ENCODE results near the gene MYOM3. TPM values are rescaled to one million over a fixed set of nuclear protein-coding genes. Genes with fewer than 3 reads are reported as not detected.

MYOM3 gene
- total and polyA plus RNA-seq, 2 of the 13 experiments (the other 11 are each of a cell fraction or from before 2014, with no cell fraction given), result 5.8 to 15.3 TPM

DNA sequence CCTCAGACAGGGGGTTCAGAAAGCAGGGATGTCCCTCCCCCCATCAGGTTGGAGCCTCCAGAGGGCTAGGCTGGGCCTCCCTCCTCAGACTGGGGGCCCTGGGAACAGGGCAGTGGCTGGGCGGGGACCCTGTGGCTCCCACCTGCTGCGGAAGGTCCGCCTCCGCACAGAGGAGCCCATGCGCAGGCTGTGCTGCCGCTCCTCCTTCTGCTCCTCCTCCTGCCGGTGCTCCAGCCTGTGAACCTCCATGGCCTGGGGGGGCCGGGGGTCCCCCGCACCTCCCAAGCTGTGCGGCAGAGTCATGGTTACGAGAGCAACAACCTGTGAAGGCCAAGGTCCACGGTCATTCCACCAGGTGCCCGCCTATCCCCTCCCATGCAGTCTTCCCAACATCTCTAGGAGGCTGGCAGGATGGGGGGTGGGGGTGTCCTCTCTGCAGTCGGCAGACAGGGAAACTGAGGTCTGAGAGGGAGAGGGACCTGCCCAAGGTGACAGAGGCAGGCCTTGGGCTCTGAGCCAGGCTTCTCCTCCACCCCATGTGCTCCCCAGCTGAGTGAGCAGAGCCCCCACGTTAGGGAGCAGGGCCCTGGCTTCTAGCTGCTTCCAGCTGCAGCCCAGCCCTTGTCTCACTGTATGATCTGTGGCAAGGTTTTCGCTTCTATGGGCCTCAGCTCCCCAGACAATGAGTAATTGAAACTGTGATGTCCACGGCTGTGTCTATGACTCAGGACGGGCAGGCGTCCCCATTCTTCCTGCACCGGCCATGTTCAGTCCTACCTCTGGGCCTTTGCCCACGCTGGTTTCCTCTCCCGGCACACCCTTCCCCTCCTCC is 3.4 kb downstream of the MYOM3 start (continued):
- TF ChIP-seq, protein P1, sequence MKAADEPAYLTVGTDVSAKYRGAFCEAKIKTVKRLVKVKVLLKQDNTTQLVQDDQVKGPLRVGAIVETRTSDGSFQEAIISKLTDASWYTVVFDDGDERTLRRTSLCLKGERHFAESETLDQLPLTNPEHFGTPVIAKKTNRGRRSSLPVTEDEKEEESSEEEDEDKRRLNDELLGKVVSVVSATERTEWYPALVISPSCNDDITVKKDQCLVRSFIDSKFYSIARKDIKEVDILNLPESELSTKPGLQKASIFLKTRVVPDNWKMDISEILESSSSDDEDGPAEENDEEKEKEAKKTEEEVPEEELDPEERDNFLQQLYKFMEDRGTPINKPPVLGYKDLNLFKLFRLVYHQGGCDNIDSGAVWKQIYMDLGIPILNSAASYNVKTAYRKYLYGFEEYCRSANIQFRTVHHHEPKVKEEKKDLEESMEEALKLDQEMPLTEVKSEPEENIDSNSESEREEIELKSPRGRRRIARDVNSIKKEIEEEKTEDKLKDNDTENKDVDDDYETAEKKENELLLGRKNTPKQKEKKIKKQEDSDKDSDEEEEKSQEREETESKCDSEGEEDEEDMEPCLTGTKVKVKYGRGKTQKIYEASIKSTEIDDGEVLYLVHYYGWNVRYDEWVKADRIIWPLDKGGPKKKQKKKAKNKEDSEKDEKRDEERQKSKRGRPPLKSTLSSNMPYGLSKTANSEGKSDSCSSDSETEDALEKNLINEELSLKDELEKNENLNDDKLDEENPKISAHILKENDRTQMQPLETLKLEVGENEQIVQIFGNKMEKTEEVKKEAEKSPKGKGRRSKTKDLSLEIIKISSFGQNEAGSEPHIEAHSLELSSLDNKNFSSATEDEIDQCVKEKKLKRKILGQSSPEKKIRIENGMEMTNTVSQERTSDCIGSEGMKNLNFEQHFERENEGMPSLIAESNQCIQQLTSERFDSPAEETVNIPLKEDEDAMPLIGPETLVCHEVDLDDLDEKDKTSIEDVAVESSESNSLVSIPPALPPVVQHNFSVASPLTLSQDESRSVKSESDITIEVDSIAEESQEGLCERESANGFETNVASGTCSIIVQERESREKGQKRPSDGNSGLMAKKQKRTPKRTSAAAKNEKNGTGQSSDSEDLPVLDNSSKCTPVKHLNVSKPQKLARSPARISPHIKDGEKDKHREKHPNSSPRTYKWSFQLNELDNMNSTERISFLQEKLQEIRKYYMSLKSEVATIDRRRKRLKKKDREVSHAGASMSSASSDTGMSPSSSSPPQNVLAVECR (CRISPR knock-in tag; IDR thresholded peaks at IDR 0.05; ENCODE audit: borderline replicate concordance), result peak; percentile 59; the same call in 1 of the 2 replicates
- TF ChIP-seq, protein P2, sequence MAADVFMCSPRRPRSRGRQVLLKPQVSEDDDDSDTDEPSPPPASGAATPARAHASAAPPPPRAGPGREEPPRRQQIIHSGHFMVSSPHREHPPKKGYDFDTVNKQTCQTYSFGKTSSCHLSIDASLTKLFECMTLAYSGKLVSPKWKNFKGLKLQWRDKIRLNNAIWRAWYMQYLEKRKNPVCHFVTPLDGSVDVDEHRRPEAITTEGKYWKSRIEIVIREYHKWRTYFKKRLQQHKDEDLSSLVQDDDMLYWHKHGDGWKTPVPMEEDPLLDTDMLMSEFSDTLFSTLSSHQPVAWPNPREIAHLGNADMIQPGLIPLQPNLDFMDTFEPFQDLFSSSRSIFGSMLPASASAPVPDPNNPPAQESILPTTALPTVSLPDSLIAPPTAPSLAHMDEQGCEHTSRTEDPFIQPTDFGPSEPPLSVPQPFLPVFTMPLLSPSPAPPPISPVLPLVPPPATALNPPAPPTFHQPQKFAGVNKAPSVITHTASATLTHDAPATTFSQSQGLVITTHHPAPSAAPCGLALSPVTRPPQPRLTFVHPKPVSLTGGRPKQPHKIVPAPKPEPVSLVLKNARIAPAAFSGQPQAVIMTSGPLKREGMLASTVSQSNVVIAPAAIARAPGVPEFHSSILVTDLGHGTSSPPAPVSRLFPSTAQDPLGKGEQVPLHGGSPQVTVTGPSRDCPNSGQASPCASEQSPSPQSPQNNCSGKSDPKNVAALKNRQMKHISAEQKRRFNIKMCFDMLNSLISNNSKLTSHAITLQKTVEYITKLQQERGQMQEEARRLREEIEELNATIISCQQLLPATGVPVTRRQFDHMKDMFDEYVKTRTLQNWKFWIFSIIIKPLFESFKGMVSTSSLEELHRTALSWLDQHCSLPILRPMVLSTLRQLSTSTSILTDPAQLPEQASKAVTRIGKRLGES (CRISPR knock-in tag; IDR thresholded peaks at IDR 0.05; ENCODE audit: borderline replicate concordance), result no peak
- peak; percentile 42 for TF ChIP-seq SALL1 (CRISPR knock-in tag; IDR thresholded peaks at IDR 0.05)
- peak; percentile 68; the same call in 1 of the 2 replicates for TF ChIP-seq ZNF451 (CRISPR knock-in tag; IDR thresholded peaks at IDR 0.05)
- TF ChIP-seq ZNF331 (CRISPR knock-in tag; IDR thresholded peaks at IDR 0.05), result peak; percentile 54; the same call in 1 of the 2 replicates
- TF ChIP-seq, protein P3, sequence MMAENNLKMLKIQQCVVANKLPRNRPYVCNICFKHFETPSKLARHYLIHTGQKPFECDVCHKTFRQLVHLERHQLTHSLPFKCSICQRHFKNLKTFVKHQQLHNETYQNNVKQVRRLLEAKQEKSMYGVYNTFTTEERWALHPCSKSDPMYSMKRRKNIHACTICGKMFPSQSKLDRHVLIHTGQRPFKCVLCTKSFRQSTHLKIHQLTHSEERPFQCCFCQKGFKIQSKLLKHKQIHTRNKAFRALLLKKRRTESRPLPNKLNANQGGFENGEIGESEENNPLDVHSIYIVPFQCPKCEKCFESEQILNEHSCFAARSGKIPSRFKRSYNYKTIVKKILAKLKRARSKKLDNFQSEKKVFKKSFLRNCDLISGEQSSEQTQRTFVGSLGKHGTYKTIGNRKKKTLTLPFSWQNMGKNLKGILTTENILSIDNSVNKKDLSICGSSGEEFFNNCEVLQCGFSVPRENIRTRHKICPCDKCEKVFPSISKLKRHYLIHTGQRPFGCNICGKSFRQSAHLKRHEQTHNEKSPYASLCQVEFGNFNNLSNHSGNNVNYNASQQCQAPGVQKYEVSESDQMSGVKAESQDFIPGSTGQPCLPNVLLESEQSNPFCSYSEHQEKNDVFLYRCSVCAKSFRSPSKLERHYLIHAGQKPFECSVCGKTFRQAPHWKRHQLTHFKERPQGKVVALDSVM (CRISPR knock-in tag; IDR thresholded peaks at IDR 0.05), result peak; percentile 75
- no peak; the same call in 1 of the 2 replicates for TF ChIP-seq SAFB2 (CRISPR knock-in tag; IDR thresholded peaks at IDR 0.05; ENCODE audit: borderline replicate concordance, low read depth)
- TF ChIP-seq ZNF766 (CRISPR knock-in tag; IDR thresholded peaks at IDR 0.05; ENCODE audit: borderline replicate concordance), result no peak
- TF ChIP-seq, protein P4, sequence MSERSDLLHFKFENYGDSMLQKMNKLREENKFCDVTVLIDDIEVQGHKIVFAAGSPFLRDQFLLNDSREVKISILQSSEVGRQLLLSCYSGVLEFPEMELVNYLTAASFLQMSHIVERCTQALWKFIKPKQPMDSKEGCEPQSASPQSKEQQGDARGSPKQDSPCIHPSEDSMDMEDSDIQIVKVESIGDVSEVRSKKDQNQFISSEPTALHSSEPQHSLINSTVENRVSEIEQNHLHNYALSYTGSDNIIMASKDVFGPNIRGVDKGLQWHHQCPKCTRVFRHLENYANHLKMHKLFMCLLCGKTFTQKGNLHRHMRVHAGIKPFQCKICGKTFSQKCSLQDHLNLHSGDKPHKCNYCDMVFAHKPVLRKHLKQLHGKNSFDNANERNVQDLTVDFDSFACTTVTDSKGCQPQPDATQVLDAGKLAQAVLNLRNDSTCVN (CRISPR knock-in tag; IDR thresholded peaks at IDR 0.05; ENCODE audit: borderline replicate concordance), result no peak
- TF ChIP-seq KDM5B (CRISPR knock-in tag; IDR thresholded peaks at IDR 0.05; ENCODE audit: borderline replicate concordance), result no peak
- TF ChIP-seq ZNF543 (CRISPR knock-in tag; IDR thresholded peaks at IDR 0.05), result peak; percentile 71
- TF ChIP-seq, protein P5, sequence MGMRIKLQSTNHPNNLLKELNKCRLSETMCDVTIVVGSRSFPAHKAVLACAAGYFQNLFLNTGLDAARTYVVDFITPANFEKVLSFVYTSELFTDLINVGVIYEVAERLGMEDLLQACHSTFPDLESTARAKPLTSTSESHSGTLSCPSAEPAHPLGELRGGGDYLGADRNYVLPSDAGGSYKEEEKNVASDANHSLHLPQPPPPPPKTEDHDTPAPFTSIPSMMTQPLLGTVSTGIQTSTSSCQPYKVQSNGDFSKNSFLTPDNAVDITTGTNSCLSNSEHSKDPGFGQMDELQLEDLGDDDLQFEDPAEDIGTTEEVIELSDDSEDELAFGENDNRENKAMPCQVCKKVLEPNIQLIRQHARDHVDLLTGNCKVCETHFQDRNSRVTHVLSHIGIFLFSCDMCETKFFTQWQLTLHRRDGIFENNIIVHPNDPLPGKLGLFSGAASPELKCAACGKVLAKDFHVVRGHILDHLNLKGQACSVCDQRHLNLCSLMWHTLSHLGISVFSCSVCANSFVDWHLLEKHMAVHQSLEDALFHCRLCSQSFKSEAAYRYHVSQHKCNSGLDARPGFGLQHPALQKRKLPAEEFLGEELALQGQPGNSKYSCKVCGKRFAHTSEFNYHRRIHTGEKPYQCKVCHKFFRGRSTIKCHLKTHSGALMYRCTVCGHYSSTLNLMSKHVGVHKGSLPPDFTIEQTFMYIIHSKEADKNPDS (CRISPR knock-in tag; IDR thresholded peaks at IDR 0.05), result no peak
- TF ChIP-seq HOXA3 (CRISPR knock-in tag; IDR thresholded peaks at IDR 0.05), result 0 out of 2 replicates have a peak, but pooled peaks have one; percentile 39
- TF ChIP-seq, protein P6, sequence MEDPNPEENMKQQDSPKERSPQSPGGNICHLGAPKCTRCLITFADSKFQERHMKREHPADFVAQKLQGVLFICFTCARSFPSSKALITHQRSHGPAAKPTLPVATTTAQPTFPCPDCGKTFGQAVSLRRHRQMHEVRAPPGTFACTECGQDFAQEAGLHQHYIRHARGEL (CRISPR knock-in tag; IDR thresholded peaks at IDR 0.05), result no peak

Measured in HepG2 (cell line).